NT2/D1 (cell line): ENCODE results near the gene ASB18.

Source experiments
- DNase-seq: peaks from one replicate; pipeline ENCODE4 v3.0.0-alpha.2; 2011; ENCODE audit warnings: low read depth, low spot score
- H3K27me3 ChIP-seq: 2 replicates; pipeline ENCODE4 v1.6.0; 2011; ENCODE audit warnings: mild to moderate bottlenecking; ENCODE audit not compliant: insufficient read length, insufficient read depth
- H3K36me3 ChIP-seq: 2 replicates; pipeline ENCODE4 v1.6.1; 2011; ENCODE audit warnings: mild to moderate bottlenecking, low read length, mixed read lengths; ENCODE audit not compliant: insufficient read depth, insufficient read length
- H3K4me1 ChIP-seq: 2 replicates; pipeline ENCODE4 v1.5.1; 2011; ENCODE audit not compliant: insufficient read depth, insufficient read length
- H3K4me3 ChIP-seq: 2 replicates; pipeline ENCODE4 v1.5.1; 2011; ENCODE audit warnings: low read depth; ENCODE audit not compliant: insufficient read length
- H3K9ac ChIP-seq: 2 replicates; pipeline ENCODE4 v1.6.0; 2011; ENCODE audit warnings: low read depth; ENCODE audit not compliant: insufficient read length
- H3K9me3 ChIP-seq: 2 replicates; pipeline ENCODE4 v1.5.1; 2011; ENCODE audit warnings: mild to moderate bottlenecking, low read length; ENCODE audit not compliant: insufficient read depth
- SUZ12 ChIP-seq: IDR thresholded peaks from 2 replicates; pipeline ENCODE4 v1.6.1; 2011; ENCODE audit not compliant: insufficient read length, insufficient read depth; ENCODE audit errors: extremely low read depth
- YY1 ChIP-seq: IDR thresholded peaks from 2 replicates; pipeline ENCODE4 v1.6.1; 2011; ENCODE audit not compliant: insufficient read length, insufficient read depth
- ZNF274 ChIP-seq: IDR thresholded peaks from 2 replicates; pipeline ENCODE4 v1.6.1; 2011; ENCODE audit warnings: mild to moderate bottlenecking, low read depth, low read length

The ASB18 gene

DNA sequence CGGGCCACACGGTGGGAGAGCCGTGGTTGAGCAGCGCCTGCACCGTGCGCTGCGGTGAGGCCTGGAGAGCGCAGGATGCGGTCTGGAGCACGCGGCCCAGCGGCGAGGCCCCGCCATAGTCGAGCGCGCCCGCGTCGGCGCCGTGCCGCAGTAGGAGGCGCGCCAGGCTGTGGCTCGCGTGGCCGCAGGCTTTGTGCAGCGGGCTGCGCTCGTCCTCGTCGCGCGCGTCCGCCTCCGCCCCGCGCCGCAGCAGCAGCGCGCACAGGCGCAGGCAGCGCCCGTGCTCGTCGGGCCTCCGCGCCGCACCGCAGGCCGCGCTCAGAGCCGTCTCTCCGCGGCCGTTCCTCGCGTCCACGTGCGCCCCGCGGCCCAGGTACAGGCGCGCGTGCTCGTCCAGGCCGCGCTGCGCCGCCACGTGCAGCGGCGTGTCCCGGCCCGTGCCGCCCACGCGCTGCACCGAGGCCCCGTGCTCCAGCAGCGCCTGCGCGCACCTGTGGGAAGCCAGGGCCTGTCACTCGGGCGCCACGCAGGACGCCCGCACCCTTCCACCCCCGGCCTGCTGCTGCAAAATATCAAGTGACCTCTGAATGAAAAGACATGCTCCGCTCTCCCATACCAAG is 49.7 kb downstream of the ASB18 start:
- no peak overlapping the region for H3K9ac ChIP-seq
- TF ChIP-seq SUZ12 (no peak), YY1 (no peak), ZNF274 (no peak)

DNA sequence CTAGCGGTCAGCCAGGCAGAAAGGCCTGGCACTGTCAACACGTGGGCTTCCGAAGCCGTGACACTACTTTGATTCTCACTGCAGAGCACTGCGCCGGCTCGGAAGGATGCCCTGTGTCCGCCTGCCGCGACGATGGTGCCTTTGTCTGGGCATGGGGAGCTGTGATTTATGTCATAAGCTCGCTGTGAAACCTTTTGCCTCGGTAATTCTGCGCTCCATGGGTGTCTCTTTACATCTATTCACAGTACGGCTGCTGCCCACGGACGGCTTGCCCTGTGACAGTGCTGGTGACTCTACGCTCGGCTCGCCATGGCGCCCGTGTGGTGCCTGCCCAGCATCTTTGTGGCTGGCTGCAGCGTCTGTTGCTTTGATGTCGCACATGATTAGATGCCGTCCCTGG is 52.9 kb downstream of the ASB18 start:
- H3K27me3 ChIP-seq: no peaks in the 10 kb centered on the region
- no peaks in the 10 kb centered on the region for H3K36me3 ChIP-seq
- TF ChIP-seq ZNF274 (no peak), SUZ12 (no peak), YY1 (no peak)
- H3K4me1 ChIP-seq: peaks cover 10% of the 10 kb centered on the region
- no peak overlapping the region for H3K9ac ChIP-seq
- no peak overlapping the region for H3K4me3 ChIP-seq
- H3K9me3 ChIP-seq: no peaks in the 10 kb centered on the region
- no peak for DNase-seq

More for the DNA sequence above, 49.7 kb downstream of the ASB18 start:
- peaks cover 6% of the 10 kb centered on the region for H3K4me1 ChIP-seq
- DNase-seq: no peak
- H3K27me3 ChIP-seq: no peaks in the 10 kb centered on the region
- H3K9me3 ChIP-seq: no peaks in the 10 kb centered on the region
- no peaks in the 10 kb centered on the region for H3K36me3 ChIP-seq
- H3K4me3 ChIP-seq: no peak overlapping the region

- no peaks in the 10 kb centered on the region for H3K27me3 ChIP-seq
- no peaks in the 10 kb centered on the region for H3K9me3 ChIP-seq
- TF ChIP-seq ZNF274 (no peak), SUZ12 (no peak), YY1 (no peak)
- peaks cover 10% of the 10 kb centered on the region for H3K4me1 ChIP-seq
- H3K4me3 ChIP-seq: no peak overlapping the region
- no peaks in the 10 kb centered on the region for H3K36me3 ChIP-seq
- H3K9ac ChIP-seq: no peak overlapping the region
- no peak for DNase-seq
Observed at GRCh38 chr2:236210536-236210935, 53.7 kb downstream of the ASB18 start.

GRCh38 chr2:236209996-236210395 is 54.2 kb downstream of the ASB18 start:
- DNase-seq: no peak
- H3K27me3 ChIP-seq: no peaks in the 10 kb centered on the region
- no peaks in the 10 kb centered on the region for H3K9me3 ChIP-seq
- no peak overlapping the region for H3K4me3 ChIP-seq
- no peaks in the 10 kb centered on the region for H3K36me3 ChIP-seq
- peaks cover 10% of the 10 kb centered on the region for H3K4me1 ChIP-seq
- TF ChIP-seq SUZ12 (no peak), ZNF274 (no peak), YY1 (no peak)
- H3K9ac ChIP-seq: no peak overlapping the region

DNA sequence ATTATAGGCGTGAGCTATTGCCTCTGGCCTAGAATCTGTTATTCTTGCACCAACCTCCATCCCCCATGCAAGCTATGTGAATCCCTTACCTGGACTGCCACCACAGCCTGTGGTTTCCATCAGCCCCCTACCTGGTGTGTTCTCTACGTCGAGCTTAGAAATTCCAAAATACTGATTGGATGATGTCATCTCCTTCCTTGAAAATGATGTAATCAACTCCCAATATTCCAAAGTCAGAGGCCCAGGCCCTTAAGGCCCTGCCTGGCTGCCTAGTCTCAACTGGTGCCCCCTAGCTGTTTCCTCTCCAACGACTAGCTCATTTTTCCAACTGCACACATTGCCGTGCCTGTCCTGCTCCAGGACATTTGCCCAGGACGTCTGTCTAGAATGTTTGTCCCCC is 54.7 kb downstream of the ASB18 start:
- Histone ChIP-seq H3K9me3 (no peaks in the 10 kb centered on the region), H3K27me3 (no peaks in the 10 kb centered on the region)
- peak; percentile 48 for DNase-seq

DNA sequence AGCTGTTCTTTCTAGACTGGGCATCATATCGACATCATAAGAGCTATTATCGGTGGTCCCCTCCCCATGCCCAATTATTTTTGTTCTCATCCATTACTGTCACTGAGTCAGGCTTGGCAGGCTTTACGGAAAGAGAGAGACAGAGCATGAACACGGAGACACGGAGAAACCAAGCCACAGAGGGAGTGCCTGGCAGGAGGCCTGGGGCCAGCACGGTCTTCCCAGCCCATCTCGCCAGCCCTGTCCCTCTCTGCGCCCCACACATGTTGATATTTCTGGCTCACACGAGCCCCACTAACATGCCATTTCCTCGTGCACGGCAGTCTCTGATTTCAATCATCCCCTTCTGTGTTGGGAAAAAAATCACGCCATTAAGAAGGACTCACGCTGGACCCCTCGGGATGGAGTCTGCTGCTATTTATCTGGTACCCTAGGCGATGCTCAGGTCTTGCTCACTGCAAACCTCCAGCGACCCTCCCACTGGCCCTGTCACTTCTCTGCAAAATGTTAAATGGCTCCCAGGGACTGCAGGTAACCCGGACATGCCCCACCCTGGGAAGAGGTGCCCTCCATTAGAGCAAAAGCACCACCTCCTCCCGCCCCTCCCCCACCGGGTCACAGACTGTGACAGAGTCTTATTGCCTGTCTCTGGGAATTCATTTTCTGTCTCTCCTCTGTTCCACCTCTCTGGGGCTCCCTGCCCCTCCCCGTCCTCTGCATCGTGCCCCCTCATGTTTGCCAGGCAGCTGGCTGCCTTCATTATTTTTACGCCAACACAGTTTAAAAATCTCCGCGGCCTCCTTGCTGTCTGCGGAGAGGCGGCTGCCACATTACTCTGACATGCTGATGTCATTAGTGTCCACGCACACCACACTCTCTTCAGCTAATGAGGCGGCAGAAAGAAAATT is 55.9 kb downstream of the ASB18 start:
- no peak for DNase-seq
- Histone ChIP-seq H3K9me3 (no peaks in the 10 kb centered on the region), H3K36me3 (no peaks in the 10 kb centered on the region), H3K27me3 (no peaks in the 10 kb centered on the region), H3K9ac (no peak overlapping the region), H3K4me1 (peaks cover 10% of the 10 kb centered on the region), H3K4me3 (no peak overlapping the region)
- no peak for TF ChIP-seq SUZ12
- no peak for TF ChIP-seq ZNF274

More for the DNA sequence above, 54.7 kb downstream of the ASB18 start:
- H3K4me3 ChIP-seq: no peak overlapping the region
- peaks cover 10% of the 10 kb centered on the region for H3K4me1 ChIP-seq
- no peak for TF ChIP-seq ZNF274
- TF ChIP-seq YY1: no peak
- no peak for TF ChIP-seq SUZ12
- no peaks in the 10 kb centered on the region for H3K36me3 ChIP-seq
- H3K9ac ChIP-seq: no peak overlapping the region

DNA sequence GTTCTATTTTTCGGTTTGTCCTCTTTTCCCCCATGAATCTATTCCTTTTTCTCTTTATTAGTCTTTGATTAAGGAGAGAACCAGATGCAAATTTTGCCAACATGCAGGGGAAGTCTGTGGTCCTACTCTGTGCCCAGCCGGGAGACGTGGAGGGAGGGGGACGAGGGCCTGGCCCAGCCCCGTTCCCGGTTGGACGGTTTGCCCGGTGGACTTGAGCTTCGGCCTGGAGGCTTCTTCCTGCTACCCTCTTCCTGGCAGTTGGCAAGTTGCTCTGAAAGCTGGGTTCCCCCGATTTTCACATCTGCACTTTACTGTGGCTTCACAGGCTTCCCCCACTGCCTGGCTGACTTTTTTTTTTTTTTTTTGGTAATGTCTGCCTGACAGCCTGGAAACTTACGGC is 56.7 kb downstream of the ASB18 start:
- TF ChIP-seq ZNF274: no peak
- no peak for TF ChIP-seq YY1
- no peak for TF ChIP-seq SUZ12
- H3K9me3 ChIP-seq: no peaks in the 10 kb centered on the region
- DNase-seq: no peak
- H3K36me3 ChIP-seq: no peaks in the 10 kb centered on the region
- no peak overlapping the region for H3K9ac ChIP-seq
- H3K27me3 ChIP-seq: no peaks in the 10 kb centered on the region
- H3K4me1 ChIP-seq: peaks cover 10% of the 10 kb centered on the region
- no peak overlapping the region for H3K4me3 ChIP-seq
